K562 (cell line): ENCODE results near the gene TRUB2. TPM values are rescaled to one million over a fixed set of nuclear protein-coding genes. Genes with fewer than 3 reads are reported as not detected.

Experiments used
- BMI1 ChIP-seq: fragments of 150-350 bp; IDR thresholded peaks from 2 replicates; pipeline ENCODE4 v1.6.1; 2014; ENCODE audit warnings: low read length
- MIER1 ChIP-seq: fragments of 450-650 bp; IDR thresholded peaks from 2 replicates; pipeline ENCODE4 v1.6.1; 2016; ENCODE audit warnings: antibody characterized with exemption, mild to moderate bottlenecking, low read depth
- NUFIP1 ChIP-seq: fragments of 450-650 bp; IDR thresholded peaks from 2 replicates; pipeline ENCODE4 v1.6.1; 2018; ENCODE audit not compliant: partially characterized antibody
- PHB ChIP-seq: fragments of 250-450 bp; sonication (Bioruptor Pico); IDR thresholded peaks from 2 replicates; pipeline ENCODE4 v1.5.0; 2021
- PTBP1 ChIP-seq: fragments of 200-400 bp; formaldehyde crosslinking; IDR thresholded peaks from 2 replicates; pipeline ENCODE4 v1.6.1; 2017; ENCODE audit warnings: low read depth, low read length
- SNRNP70 ChIP-seq: fragments of 200-400 bp; formaldehyde crosslinking; optimal IDR thresholded peaks from 2 replicates; pipeline ENCODE3; 2017; ENCODE audit warnings: low read depth, low read length
- SOX6 ChIP-seq: fragments of 450-650 bp; IDR thresholded peaks from 2 replicates; pipeline ENCODE4 v1.6.1; 2014; ENCODE audit warnings: mild to moderate bottlenecking
- THAP12 ChIP-seq: fragments of 250-450 bp; sonication (Bioruptor Pico); IDR thresholded peaks from 2 replicates; pipeline ENCODE4 v1.9.0; 2021; ENCODE audit warnings: mild to moderate bottlenecking, inconsistent platforms
- THRA ChIP-seq: fragments of 450-650 bp; IDR thresholded peaks from 2 replicates; pipeline ENCODE4 v1.6.1; 2017; ENCODE audit warnings: mild to moderate bottlenecking, moderate library complexity
- ZKSCAN8 ChIP-seq: fragments of 200-800 bp; sonication (Bioruptor generic); IDR thresholded peaks from 2 replicates; pipeline ENCODE4 v1.6.1; 2016; ENCODE audit warnings: missing genetic modification characterization, missing compliant biosample characterization
- ZNF197 ChIP-seq: fragments of 200-800 bp; sonication (Bioruptor generic); IDR thresholded peaks from 2 replicates; pipeline ENCODE4 v1.6.1; 2016; ENCODE audit warnings: low read depth, missing genetic modification characterization, missing compliant biosample characterization
- polyA plus RNA-seq, 8 experiments: library from polyadenylated mRNA; depleted of rRNA in 4 of 8; stranded (reverse) in 5 of 8; unstranded in 3 of 8; fragments of >200 nt; fragmentation: Nextera tagmentation in 2 of 8; fragmentation: Illumina TruSeq in 1 of 8; extraction: Ambion mirVana in 2 of 8; extraction: Trizol in 1 of 8; gene quantifications; 2 replicates each; pipeline versions ENCODE4 v1.2.1 to v1.2.3, GENCODE V29; 2011 to 2014; ENCODE audit warnings: inconsistent platforms in 1 of 8, missing spikeins in 1 of 8
- total RNA-seq, 7 experiments: library from RNA; depleted of rRNA in 6 of 7; stranded (reverse); fragments of >200 nt in 6 of 7; fragmentation: Illumina TruSeq in 2 of 7; extraction: Trizol in 2 of 7; gene quantifications; 2 replicates each; pipeline versions ENCODE4 v1.2.1 to v1.2.3, GENCODE V29; 2011 to 2021; ENCODE audit warnings: low replicate concordance in 1 of 7
- TF ChIP-seq, protein P1 (sequence below): fragments of 250-450 bp; sonication (Bioruptor Pico); IDR thresholded peaks from 2 replicates; pipeline ENCODE4 v1.4.0; 2020; ENCODE audit warnings: mild to moderate bottlenecking, moderate library complexity
- TF ChIP-seq, protein P2 (sequence below): fragments of 450-650 bp; IDR thresholded peaks from 2 replicates; pipeline ENCODE4 v1.6.1; 2016; ENCODE audit warnings: low read depth

TRUB2 gene
- total and polyA plus RNA-seq, 9 of the 15 experiments (the other 6 are each of a cell fraction or from before 2014, with no cell fraction given), result 9.3 to 110 (median 63.0) TPM

DNA sequence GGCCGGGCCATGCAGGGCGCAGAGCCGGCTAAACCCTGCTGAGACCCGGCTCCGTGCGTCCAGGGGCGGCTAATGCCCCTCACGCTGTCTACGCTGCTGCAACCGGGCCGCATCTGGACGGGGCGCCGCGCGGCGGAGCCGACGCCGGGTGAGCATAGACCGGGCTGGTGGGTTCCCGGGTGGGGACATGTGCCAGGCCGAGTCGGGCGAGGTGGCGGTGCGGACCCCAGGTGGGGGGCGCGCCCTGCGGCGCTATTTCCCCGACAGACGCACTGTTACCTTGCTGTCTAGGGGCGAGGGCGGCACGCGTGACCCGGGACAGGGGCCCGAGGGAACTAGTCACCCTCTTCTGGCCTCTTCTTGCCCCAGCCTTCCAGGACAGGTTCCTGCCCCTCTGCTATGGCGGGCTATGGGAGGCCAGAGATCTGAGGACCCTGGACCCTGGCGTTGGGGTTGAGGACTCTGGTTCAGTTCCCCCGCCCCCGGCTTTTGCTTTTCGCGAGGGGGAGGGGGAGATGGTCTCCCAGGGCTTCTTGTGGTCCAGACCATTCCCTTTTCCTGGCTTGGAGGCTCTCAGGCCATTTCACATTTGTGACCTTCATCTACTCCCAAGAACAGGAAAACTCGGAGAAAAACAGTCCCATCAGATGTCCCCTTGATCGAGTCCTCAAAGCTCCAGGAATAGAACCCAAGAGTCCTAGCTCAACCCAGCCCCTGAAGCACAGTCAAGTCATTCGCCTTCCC is 18.6 kb upstream of the TRUB2 start (continued):
- TF ChIP-seq ZNF197, result no peak
- no peak for TF ChIP-seq BMI1
- TF ChIP-seq, protein P1, sequence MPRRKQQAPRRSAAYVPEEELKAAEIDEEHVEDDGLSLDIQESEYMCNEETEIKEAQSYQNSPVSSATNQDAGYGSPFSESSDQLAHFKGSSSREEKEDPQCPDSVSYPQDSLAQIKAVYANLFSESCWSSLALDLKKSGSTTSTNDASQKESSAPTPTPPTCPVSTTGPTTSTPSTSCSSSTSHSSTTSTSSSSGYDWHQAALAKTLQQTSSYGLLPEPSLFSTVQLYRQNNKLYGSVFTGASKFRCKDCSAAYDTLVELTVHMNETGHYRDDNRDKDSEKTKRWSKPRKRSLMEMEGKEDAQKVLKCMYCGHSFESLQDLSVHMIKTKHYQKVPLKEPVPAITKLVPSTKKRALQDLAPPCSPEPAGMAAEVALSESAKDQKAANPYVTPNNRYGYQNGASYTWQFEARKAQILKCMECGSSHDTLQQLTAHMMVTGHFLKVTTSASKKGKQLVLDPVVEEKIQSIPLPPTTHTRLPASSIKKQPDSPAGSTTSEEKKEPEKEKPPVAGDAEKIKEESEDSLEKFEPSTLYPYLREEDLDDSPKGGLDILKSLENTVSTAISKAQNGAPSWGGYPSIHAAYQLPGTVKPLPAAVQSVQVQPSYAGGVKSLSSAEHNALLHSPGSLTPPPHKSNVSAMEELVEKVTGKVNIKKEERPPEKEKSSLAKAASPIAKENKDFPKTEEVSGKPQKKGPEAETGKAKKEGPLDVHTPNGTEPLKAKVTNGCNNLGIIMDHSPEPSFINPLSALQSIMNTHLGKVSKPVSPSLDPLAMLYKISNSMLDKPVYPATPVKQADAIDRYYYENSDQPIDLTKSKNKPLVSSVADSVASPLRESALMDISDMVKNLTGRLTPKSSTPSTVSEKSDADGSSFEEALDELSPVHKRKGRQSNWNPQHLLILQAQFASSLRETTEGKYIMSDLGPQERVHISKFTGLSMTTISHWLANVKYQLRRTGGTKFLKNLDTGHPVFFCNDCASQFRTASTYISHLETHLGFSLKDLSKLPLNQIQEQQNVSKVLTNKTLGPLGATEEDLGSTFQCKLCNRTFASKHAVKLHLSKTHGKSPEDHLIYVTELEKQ (CRISPR knock-in tag), result no peak
- TF ChIP-seq, protein P2, sequence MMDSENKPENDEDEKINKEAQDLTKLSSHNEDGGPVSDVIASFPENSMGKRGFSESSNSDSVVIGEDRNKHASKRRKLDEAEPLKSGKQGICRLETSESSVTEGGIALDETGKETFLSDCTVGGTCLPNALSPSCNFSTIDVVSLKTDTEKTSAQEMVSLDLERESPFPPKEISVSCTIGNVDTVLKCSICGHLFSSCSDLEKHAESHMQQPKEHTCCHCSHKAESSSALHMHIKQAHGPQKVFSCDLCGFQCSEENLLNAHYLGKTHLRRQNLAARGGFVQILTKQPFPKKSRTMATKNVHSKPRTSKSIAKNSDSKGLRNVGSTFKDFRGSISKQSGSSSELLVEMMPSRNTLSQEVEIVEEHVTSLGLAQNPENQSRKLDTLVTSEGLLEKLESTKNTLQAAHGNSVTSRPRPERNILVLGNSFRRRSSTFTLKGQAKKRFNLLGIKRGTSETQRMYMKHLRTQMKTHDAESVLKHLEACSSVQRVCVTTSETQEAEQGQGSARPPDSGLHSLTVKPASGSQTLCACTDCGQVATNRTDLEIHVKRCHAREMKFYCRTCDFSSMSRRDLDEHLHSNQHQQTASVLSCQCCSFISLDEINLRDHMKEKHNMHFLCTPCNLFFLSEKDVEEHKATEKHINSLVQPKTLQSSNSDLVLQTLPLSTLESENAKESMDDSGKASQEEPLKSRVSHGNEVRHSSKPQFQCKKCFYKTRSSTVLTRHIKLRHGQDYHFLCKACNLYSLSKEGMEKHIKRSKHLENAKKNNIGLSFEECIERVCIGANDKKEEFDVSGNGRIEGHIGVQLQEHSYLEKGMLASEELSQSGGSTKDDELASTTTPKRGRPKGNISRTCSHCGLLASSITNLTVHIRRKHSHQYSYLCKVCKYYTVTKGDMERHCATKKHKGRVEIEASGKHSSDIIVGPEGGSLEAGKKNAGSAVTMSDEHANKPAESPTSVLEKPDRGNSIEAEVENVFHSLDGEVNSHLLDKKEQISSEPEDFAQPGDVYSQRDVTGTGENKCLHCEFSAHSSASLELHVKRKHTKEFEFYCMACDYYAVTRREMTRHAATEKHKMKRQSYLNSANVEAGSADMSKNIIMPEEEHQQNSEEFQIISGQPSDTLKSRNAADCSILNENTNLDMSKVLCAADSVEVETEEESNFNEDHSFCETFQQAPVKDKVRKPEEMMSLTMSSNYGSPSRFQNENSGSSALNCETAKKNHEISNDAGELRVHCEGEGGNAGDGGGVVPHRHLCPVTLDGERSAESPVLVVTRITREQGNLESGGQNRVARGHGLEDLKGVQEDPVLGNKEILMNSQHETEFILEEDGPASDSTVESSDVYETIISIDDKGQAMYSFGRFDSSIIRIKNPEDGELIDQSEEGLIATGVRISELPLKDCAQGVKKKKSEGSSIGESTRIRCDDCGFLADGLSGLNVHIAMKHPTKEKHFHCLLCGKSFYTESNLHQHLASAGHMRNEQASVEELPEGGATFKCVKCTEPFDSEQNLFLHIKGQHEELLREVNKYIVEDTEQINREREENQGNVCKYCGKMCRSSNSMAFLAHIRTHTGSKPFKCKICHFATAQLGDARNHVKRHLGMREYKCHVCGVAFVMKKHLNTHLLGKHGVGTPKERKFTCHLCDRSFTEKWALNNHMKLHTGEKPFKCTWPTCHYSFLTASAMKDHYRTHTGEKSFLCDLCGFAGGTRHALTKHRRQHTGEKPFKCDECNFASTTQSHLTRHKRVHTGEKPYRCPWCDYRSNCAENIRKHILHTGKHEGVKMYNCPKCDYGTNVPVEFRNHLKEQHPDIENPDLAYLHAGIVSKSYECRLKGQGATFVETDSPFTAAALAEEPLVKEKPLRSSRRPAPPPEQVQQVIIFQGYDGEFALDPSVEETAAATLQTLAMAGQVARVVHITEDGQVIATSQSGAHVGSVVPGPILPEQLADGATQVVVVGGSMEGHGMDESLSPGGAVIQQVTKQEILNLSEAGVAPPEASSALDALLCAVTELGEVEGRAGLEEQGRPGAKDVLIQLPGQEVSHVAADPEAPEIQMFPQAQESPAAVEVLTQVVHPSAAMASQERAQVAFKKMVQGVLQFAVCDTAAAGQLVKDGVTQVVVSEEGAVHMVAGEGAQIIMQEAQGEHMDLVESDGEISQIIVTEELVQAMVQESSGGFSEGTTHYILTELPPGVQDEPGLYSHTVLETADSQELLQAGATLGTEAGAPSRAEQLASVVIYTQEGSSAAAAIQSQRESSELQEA, result no peak
- no peak for TF ChIP-seq SOX6
- no peak for TF ChIP-seq MIER1
- no peak for TF ChIP-seq SNRNP70
- TF ChIP-seq NUFIP1, result no peak
- no peak for TF ChIP-seq PTBP1
- TF ChIP-seq PHB (CRISPR knock-in tag), result 0 out of 2 replicates have a peak, but pooled peaks have one; percentile 30
- TF ChIP-seq ZKSCAN8, result no peak
- no peak for TF ChIP-seq THRA
- TF ChIP-seq THAP12 (CRISPR knock-in tag), result peak; percentile 80
